Type B pancreatic cell (in vitro differentiated cells): ENCODE data around the gene NHLRC2. TPM values are rescaled to one million over a fixed set of nuclear protein-coding genes. Genes with fewer than 3 reads are reported as not detected.

Source experiments
- DNase-seq: peaks from one replicate; pipeline ENCODE4 v3.0.0; 2021; ENCODE audit warnings: mixed read lengths; ENCODE audit not compliant: unreplicated experiment; ENCODE audit errors: extremely low spot score
- H3K27ac Mint-ChIP-seq: 2 replicates; pipeline ENCODE4 v1.8.0; 2021; ENCODE audit warnings: mild to moderate bottlenecking, mixed read lengths
- H3K27me3 Mint-ChIP-seq: 2 replicates; pipeline ENCODE4 v1.8.0; 2021; ENCODE audit warnings: mixed read lengths
- H3K36me3 Mint-ChIP-seq: 2 replicates; pipeline ENCODE4 v1.8.0; 2021; ENCODE audit warnings: mixed read lengths
- H3K4me1 Mint-ChIP-seq: one replicate; pipeline ENCODE4 v1.8.0; 2021; ENCODE audit warnings: mixed read lengths; ENCODE audit not compliant: unreplicated experiment
- H3K4me3 Mint-ChIP-seq: 2 replicates; pipeline ENCODE4 v1.8.0; 2021; ENCODE audit warnings: mild to moderate bottlenecking, mixed read lengths
- H3K9me3 Mint-ChIP-seq: 2 replicates; pipeline ENCODE4 v1.8.0; 2021; ENCODE audit warnings: mixed read lengths
- CTCF ChIP-seq: fragments of 200-600 bp; sonication (generic); conservative IDR thresholded peaks from 2 replicates; pipeline ENCODE4 v1.5.0; 2021; ENCODE audit warnings: antibody characterized with exemption, mild to moderate bottlenecking
- total RNA-seq: library from RNA; stranded (reverse); gene quantifications from 2 replicates; pipeline ENCODE4 v1.2.1, GENCODE V29; 2021; ENCODE audit warnings: low replicate concordance

The NHLRC2 gene
- total RNA-seq, 1 donor from 2014 or later = 42.2 TPM

GRCh38 chr10:113890769-113891168, 36.3 kb downstream of the NHLRC2 start:
- no peak for TF ChIP-seq CTCF
- Mint-ChIP-seq H3K9me3 (no peaks in the 10 kb centered on the region), H3K27ac (no peak overlapping the region), H3K4me1 (peaks cover 5% of the 10 kb centered on the region), H3K27me3 (no peaks in the 10 kb centered on the region), H3K4me3 (no peak overlapping the region), H3K36me3 (peaks cover 49% of the 10 kb centered on the region)
- no peak for DNase-seq

- peaks cover 44% of the 10 kb centered on the region for H3K36me3 Mint-ChIP-seq
- peaks cover 5% of the 10 kb centered on the region for H3K4me1 Mint-ChIP-seq
- no peaks in the 10 kb centered on the region for H3K27me3 Mint-ChIP-seq
- H3K27ac Mint-ChIP-seq = no peak overlapping the region
- no peak overlapping the region for H3K4me3 Mint-ChIP-seq
- no peak for DNase-seq
- H3K9me3 Mint-ChIP-seq = no peaks in the 10 kb centered on the region
- TF ChIP-seq CTCF = no peak
Observed at GRCh38 chr10:113891476-113891875, 37.0 kb downstream of the NHLRC2 start.

GRCh38 chr10:113893570-113893969, 39.1 kb downstream of the NHLRC2 start:
- H3K36me3 Mint-ChIP-seq = peaks cover 32% of the 10 kb centered on the region
- TF ChIP-seq CTCF = no peak

GRCh38 chr10:113894581-113894980, 40.1 kb downstream of the NHLRC2 start:
- Mint-ChIP-seq H3K27me3 (no peaks in the 10 kb centered on the region), H3K36me3 (peaks cover 30% of the 10 kb centered on the region), H3K4me3 (no peak overlapping the region), H3K27ac (no peak overlapping the region), H3K4me1 (peaks cover 9% of the 10 kb centered on the region), H3K9me3 (no peaks in the 10 kb centered on the region)
- no peak for DNase-seq
- TF ChIP-seq CTCF = no peak

More at GRCh38 chr10:113893570-113893969, 39.1 kb downstream of the NHLRC2 start:
- DNase-seq = no peak
- Mint-ChIP-seq H3K27me3 (no peaks in the 10 kb centered on the region), H3K9me3 (no peaks in the 10 kb centered on the region), H3K4me1 (peaks cover 9% of the 10 kb centered on the region), H3K27ac (no peak overlapping the region), H3K4me3 (no peak overlapping the region)

- no peak for TF ChIP-seq CTCF
- H3K27me3 Mint-ChIP-seq = no peaks in the 10 kb centered on the region
Observed at GRCh38 chr10:113895018-113895417, 40.6 kb downstream of the NHLRC2 start.

More at GRCh38 chr10:113895018-113895417, 40.6 kb downstream of the NHLRC2 start:
- Mint-ChIP-seq H3K4me3 (no peak overlapping the region), H3K9me3 (no peaks in the 10 kb centered on the region), H3K27ac (no peak overlapping the region), H3K4me1 (peaks cover 9% of the 10 kb centered on the region), H3K36me3 (peaks cover 27% of the 10 kb centered on the region)
- no peak for DNase-seq
